T-helper 17 cell (primary cell): Measurements from ENCODE around the gene FGFR2. TPM values are rescaled to one million over a fixed set of nuclear protein-coding genes. Genes with fewer than 3 reads are reported as not detected.
A peak's percentile ranks its signal among the peaks of the same experiment; 100 is the strongest.
"Not testable (repeated sequence)": the region's sequence is repeated elsewhere in the genome, so short reads cannot be mapped to it uniquely, and the experiment has no call there.

Experiments
- ATAC-seq: fragments of 150-1000 bp; cut with Tn5 transposase; 2 replicates; pipeline ENCODE4 v1.10.0; 2021; ENCODE audit warnings: mild to moderate bottlenecking, moderate library complexity
- DNase-seq, 3 donors: peaks; one replicate each; pipeline versions ENCODE4 v3.0.0 to v3.0.0-alpha.2; 2020 to 2021
- H3K9me3 ChIP-seq: one replicate; pipeline ENCODE4 v1.7.0; 2013; ENCODE audit warnings: low read length, mild to moderate bottlenecking; ENCODE audit not compliant: control insufficient read depth, poor library complexity, severe bottlenecking
- H3K27ac Mint-ChIP-seq: one replicate; pipeline ENCODE4 v1.8.0; 2022; ENCODE audit warnings: mild to moderate bottlenecking, moderate library complexity, mixed read lengths
- H3K27me3 Mint-ChIP-seq: one replicate; pipeline ENCODE4 v1.8.0; 2022; ENCODE audit warnings: mixed read lengths
- H3K36me3 Mint-ChIP-seq: one replicate; pipeline ENCODE4 v1.8.0; 2022; ENCODE audit warnings: low read depth, mixed read lengths
- H3K4me1 Mint-ChIP-seq: one replicate; pipeline ENCODE4 v1.8.0; 2022; ENCODE audit warnings: mild to moderate bottlenecking, mixed read lengths
- H3K4me3 Mint-ChIP-seq: one replicate; pipeline ENCODE4 v1.8.0; 2022; ENCODE audit warnings: mild to moderate bottlenecking, moderate library complexity, mixed read lengths
- total RNA-seq, 4 donors: library from RNA in 2 of 4; stranded (reverse) in 2 of 4; gene quantifications; one replicate each; pipeline ENCODE4 v1.2.3 and lab custom pipeline; 2022 to 2026

Gene FGFR2
- total RNA-seq, 2 donors from 2014 or later: 0.31 to 0.82 TPM

DNA sequence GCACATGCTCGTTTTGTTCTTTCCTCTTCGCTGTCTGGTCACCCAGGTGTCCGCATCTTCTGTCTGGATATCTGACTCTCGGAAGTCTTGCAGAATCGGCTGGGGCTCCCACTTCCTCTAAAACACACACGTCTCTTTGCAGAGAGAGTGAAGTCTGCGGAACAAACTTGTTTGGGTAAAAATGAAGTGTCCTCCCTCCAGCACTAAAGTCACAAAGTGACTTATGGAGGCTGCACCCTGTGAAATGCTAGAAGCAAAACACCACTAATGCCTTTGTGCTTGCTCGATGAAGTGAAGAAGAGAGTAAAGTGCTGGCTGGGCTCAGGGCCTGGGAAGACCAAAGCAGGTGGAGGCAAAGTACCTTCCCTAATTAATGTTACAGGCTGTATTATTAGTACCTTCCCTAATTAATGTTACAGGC lies 71.4 kb downstream of the FGFR2 start:
- H3K9me3 ChIP-seq: no peaks in the 10 kb centered on the region
- Mint-ChIP-seq H3K27me3 (no peaks in the 10 kb centered on the region), H3K27ac (no peak overlapping the region), H3K4me1 (peaks cover 2% of the 10 kb centered on the region), H3K36me3 (no peaks in the 10 kb centered on the region), H3K4me3 (no peak overlapping the region)
- ATAC-seq: no peak
- no peak for DNase-seq

- DNase-seq: no peak
- no peaks in the 10 kb centered on the region for H3K27me3 Mint-ChIP-seq
- H3K4me1 Mint-ChIP-seq: peaks cover 2% of the 10 kb centered on the region
These were observed 72.0 kb downstream of the FGFR2 start for GRCh38 chr10:121526135-121526790.

GRCh38 chr10:121525251-121526134 lies 72.8 kb downstream of the FGFR2 start:
- Mint-ChIP-seq H3K27me3 (no peaks in the 10 kb centered on the region), H3K4me3 (no peak overlapping the region), H3K27ac (no peak overlapping the region), H3K36me3 (no peaks in the 10 kb centered on the region), H3K4me1 (peaks cover 2% of the 10 kb centered on the region)
- no peak for DNase-seq
- ATAC-seq: no peak
- no peaks in the 10 kb centered on the region for H3K9me3 ChIP-seq

More at GRCh38 chr10:121526135-121526790, 72.0 kb downstream of the FGFR2 start:
- ATAC-seq: no peak
- Mint-ChIP-seq H3K4me3 (no peak overlapping the region), H3K27ac (no peak overlapping the region), H3K36me3 (no peaks in the 10 kb centered on the region)
- no peaks in the 10 kb centered on the region for H3K9me3 ChIP-seq

DNA sequence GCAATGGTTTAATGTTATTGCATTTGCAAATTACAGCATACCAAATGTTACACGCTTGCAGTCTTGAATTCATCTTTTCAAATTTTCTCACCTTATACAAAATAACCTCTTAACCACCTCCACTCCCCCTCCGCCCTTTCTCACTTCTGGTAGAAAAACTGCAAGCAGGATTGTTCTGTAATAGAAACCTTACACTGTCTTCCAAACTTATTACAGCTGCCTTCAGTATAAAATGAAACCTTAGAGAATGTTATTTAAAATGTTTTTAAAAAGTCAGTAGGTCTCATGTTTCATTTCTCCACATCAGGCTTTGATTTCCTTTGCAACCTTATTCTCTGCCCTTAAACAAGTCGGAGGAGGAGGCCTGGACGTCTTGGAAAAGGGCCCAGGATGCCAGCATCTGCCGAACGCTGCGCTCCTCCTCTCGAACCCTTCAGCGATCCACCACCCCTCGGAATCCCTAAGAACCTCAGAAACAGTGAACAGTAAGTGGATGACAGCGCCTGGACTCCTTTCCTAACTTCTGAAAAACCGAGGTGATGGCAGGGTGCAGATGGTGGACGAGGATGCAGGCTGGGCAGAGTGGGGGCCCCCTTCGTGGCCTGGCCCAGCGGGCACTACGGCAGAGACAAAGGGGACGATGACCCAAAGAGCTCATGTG lies 74.0 kb downstream of the FGFR2 start:
- no peak overlapping the region for H3K27ac Mint-ChIP-seq
- H3K9me3 ChIP-seq: no peaks in the 10 kb centered on the region
- no peak overlapping the region for H3K4me3 Mint-ChIP-seq
- no peak for DNase-seq
- no peak for ATAC-seq
- no peaks in the 10 kb centered on the region for H3K36me3 Mint-ChIP-seq
- H3K27me3 Mint-ChIP-seq: no peaks in the 10 kb centered on the region
- H3K4me1 Mint-ChIP-seq: peaks cover 2% of the 10 kb centered on the region

DNA sequence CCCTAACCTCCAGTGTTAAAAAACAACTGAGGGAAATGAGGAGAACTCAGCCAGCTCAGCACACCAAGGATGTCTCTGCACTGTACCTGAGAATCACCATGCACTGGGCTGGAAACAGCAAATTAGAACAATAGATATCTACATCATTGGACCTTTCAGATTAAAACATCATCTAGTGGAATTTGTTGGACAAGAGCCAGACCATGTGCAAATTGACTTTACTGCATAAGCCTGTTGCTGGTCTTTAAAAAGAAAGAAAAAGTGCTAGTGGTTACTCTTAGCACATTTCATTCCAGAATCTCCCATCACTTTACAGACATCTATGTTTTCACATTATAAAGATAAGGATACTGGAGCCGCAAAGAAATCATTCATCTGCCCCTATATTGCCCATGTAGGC lies 75.4 kb downstream of the FGFR2 start:
- Mint-ChIP-seq H3K4me1 (peaks cover 2% of the 10 kb centered on the region), H3K36me3 (no peaks in the 10 kb centered on the region), H3K27ac (no peak overlapping the region), H3K27me3 (no peaks in the 10 kb centered on the region), H3K4me3 (no peak overlapping the region)
- H3K9me3 ChIP-seq: no peaks in the 10 kb centered on the region
- DNase-seq (no peak), ATAC-seq (no peak)

GRCh38 chr10:121521794-121522556 lies 76.3 kb downstream of the FGFR2 start:
- peaks cover 2% of the 10 kb centered on the region for H3K4me1 Mint-ChIP-seq
- H3K27ac Mint-ChIP-seq: no peak overlapping the region
- H3K4me3 Mint-ChIP-seq: no peak overlapping the region
- no peak for DNase-seq
- no peaks in the 10 kb centered on the region for H3K36me3 Mint-ChIP-seq
- no peaks in the 10 kb centered on the region for H3K27me3 Mint-ChIP-seq
- ATAC-seq: no peak
- H3K9me3 ChIP-seq: no peaks in the 10 kb centered on the region

DNA sequence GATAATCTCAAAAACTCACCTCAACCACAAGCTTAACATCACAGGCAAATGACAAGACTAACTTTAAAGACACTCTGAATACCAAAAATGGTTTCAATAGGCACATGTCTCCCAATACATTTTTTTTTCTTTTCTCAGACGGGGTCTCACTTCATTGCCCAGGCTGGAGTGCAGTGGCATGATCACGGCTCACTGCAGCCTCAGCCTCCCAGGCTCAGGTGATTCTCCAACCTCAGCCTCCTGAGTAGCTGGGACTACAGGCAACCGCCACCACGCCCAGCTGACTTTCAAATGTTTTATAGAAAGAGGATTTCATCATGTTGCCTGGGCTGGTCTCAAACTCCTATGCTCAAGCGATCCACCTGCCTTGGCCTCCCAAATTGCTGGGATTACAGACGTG lies 77.7 kb downstream of the FGFR2 start:
- H3K4me1 Mint-ChIP-seq, H3K36me3 Mint-ChIP-seq, H3K9me3 ChIP-seq, ATAC-seq, H3K4me3 Mint-ChIP-seq, H3K27me3 Mint-ChIP-seq, DNase-seq, H3K27ac Mint-ChIP-seq: not testable (repeated sequence)

DNA sequence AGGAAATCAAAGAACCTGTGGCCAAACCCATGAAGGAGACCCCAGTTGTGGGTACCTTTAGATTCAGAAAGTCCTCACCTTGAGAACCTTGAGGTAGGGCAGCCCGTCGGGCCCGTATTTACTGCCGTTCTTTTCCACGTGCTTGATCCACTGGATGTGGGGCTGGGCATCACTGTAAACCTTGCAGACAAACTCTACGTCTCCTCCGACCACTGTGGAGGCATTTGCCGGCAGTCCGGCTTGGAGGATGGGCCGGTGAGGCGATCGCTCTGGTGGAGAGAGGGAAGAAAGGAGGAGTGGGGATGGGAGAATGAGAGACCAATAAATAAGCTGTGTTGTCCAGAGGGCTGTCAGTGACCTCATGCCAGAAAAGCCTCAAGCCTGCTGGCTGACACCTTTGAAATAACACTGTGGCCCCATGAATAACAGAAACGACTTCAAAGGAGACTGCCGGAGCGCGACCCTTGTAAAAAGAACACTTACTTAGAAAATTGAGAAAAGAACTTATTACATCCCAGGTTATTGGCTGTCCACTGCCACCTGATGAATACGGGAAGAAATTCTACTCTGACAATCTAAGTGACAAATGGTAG lies 78.2 kb downstream of the FGFR2 start:
- Mint-ChIP-seq H3K36me3 (no peaks in the 10 kb centered on the region), H3K4me1 (peaks cover 4% of the 10 kb centered on the region), H3K4me3 (no peak overlapping the region), H3K27ac (no peak overlapping the region), H3K27me3 (no peaks in the 10 kb centered on the region)
- no peaks in the 10 kb centered on the region for H3K9me3 ChIP-seq
- no peak for ATAC-seq
- DNase-seq: no peak

DNA sequence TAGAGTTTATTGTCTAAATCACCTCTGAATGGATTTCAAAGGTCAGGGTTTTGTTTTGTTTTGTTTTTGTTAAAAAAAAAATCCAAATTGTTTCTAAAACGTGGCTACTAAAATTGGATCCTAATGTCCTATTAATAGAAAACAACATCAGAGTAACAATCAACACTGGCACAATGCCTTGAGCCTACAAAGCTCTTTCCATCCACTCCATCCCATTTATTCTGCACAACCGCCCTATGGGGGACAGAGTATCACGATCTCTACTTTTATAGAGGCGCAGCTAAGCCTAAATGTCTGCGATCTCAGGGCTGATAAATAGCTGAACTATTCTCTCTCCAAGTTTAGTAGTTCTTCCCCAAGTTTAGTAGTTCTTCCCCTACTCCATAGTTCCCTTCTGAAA lies 78.8 kb downstream of the FGFR2 start:
- Mint-ChIP-seq H3K4me3 (no peak overlapping the region), H3K27me3 (no peaks in the 10 kb centered on the region), H3K27ac (no peak overlapping the region), H3K36me3 (no peaks in the 10 kb centered on the region), H3K4me1 (peaks cover 4% of the 10 kb centered on the region)
- no peak for ATAC-seq
- no peaks in the 10 kb centered on the region for H3K9me3 ChIP-seq
- DNase-seq: no peak

DNA sequence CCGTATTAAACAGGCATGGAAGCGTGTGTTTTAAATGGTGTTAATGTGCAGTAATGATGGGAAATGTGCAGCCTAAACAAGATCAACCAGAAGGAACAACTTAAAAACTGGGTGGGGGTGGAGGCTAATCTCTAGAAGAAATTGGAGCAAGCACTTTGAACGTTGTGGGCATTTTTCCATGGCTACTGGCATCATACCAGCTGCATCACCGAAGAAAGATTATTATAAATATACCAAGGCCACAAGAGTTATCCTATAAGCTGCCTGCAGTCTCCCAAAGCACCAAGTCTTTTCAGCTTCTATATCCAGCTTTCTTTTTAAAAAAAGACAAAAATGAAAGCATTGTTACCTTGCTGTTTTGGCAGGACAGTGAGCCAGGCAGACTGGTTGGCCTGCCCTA lies 79.9 kb downstream of the FGFR2 start:
- Mint-ChIP-seq H3K36me3 (no peaks in the 10 kb centered on the region), H3K4me3 (no peak overlapping the region), H3K4me1 (peaks cover 4% of the 10 kb centered on the region), H3K27ac (no peak overlapping the region), H3K27me3 (no peaks in the 10 kb centered on the region)
- no peak for DNase-seq
- ATAC-seq: no peak
- H3K9me3 ChIP-seq: no peaks in the 10 kb centered on the region

DNA sequence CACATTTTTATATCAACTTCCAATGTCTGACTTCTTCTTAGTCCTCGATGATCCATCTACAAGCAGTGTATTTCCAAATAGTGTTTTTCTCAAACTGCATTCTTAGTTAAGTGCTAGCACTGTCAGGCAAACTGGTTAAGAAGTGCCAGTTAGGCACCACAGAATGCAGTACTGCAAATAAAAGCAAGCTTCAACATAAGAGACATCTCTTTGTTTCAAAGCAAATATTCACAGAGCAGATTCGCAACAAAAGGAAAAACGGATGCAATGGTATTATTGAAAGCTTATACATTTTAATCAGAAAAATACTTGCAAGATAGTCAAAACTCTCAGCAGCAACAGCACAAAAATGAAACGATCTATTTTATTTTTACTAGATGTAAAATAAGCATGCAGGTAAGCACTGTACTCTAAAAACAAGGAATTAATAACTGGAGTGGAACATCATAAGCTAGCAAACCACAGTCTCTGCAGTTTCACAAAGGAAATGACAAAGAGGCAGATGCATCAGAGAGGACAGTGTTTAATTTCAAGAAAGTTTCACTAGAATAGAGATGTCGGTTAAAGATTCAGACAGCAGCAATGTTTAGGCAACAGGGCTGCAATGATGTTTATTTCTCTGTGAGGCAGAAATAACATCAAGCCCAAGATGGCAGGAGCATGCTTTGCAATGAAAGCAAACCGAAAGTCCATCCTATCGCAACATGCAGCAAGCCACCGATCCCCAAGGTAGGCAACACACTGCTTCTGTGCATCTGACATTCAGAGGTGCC lies 82.0 kb downstream of the FGFR2 start:
- DNase-seq: no peak
- H3K9me3 ChIP-seq: no peaks in the 10 kb centered on the region
- peak overlapping the region; percentile 55 for H3K4me3 Mint-ChIP-seq
- ATAC-seq: no peak
- H3K4me1 Mint-ChIP-seq: peaks cover 4% of the 10 kb centered on the region
- H3K36me3 Mint-ChIP-seq: no peaks in the 10 kb centered on the region
- no peak overlapping the region for H3K27ac Mint-ChIP-seq
- peaks cover 4% of the 10 kb centered on the region for H3K27me3 Mint-ChIP-seq
